Activated CD8-positive, alpha-beta T cell treated with anti-CD3 and anti-CD28 coated beads for 36 hours (primary cell): ENCODE measurements around the gene TAX1BP1. TPM values are rescaled to one million over a fixed set of nuclear protein-coding genes. Genes with fewer than 3 reads are reported as not detected.
"Not testable (repeated sequence)": the region's sequence is repeated elsewhere in the genome, so short reads cannot be mapped to it uniquely, and the experiment has no call there.

Source experiments
- ATAC-seq: fragments of 200-7000 bp; cut with Tn5 transposase; one replicate; pipeline ENCODE4 v1.10.0; 2021; ENCODE audit warnings: mild to moderate bottlenecking, moderate library complexity
- CTCF ChIA-PET: fragments of 350-600 bp; sonication (Branson Sonifier 250); formaldehyde crosslinking; loops from one replicate; lab custom pipeline; 2021; ENCODE audit warnings: antibody characterized with exemption; lab: Charles Lee
- POLR2A ChIA-PET: fragments of 350-600 bp; sonication (Branson Sonifier 250); formaldehyde crosslinking; loops from one replicate; lab custom pipeline; 2021; ENCODE audit warnings: antibody characterized with exemption; lab: Charles Lee
- DNase-seq: peaks from one replicate; pipeline ENCODE4 v3.0.0-alpha.2; 2020
- H3K27ac Mint-ChIP-seq: one replicate; pipeline ENCODE4 v1.8.0; 2021; ENCODE audit warnings: mild to moderate bottlenecking, mixed read lengths
- H3K27me3 Mint-ChIP-seq: one replicate; pipeline ENCODE4 v1.8.0; 2021; ENCODE audit warnings: mixed read lengths
- H3K36me3 Mint-ChIP-seq: one replicate; pipeline ENCODE4 v1.8.0; 2021; ENCODE audit warnings: low read depth, mixed read lengths
- H3K4me1 Mint-ChIP-seq: one replicate; pipeline ENCODE4 v1.8.0; 2021; ENCODE audit warnings: low read depth, mixed read lengths
- H3K4me3 Mint-ChIP-seq: one replicate; pipeline ENCODE4 v1.8.0; 2021; ENCODE audit warnings: mild to moderate bottlenecking, moderate library complexity, mixed read lengths
- H3K9me3 Mint-ChIP-seq: one replicate; pipeline ENCODE4 v1.8.0; 2021; ENCODE audit warnings: mixed read lengths
- CTCF ChIP-seq: fragments of 200-600 bp; IDR thresholded peaks from one replicate; pipeline ENCODE4 v1.8.0; 2022; ENCODE audit warnings: antibody characterized with exemption, mild to moderate bottlenecking
- intact Hi-C: fragments of 100-400 bp; cut with micrococcal nuclease; formaldehyde crosslinking; loops from one replicate; pipeline ENCODE4 v1.10.0; 2022
- total RNA-seq, 2 experiments: library from RNA; stranded (reverse); gene quantifications; one replicate each; pipeline ENCODE4 v1.2.3, GENCODE V29; 2021

Gene TAX1BP1
- total RNA-seq, 2 experiments from 2014 or later, result 90.5 to 94.6 TPM

- H3K27me3 Mint-ChIP-seq, result no peaks in the 10 kb centered on the region
- peaks cover 5% of the 10 kb centered on the region for H3K4me1 Mint-ChIP-seq
- CTCF ChIA-PET, result no interaction called here
- POLR2A ChIA-PET, result interaction anchor here (1.0 kb wide), 1 partner anchor 413 kb away, joined by 3 read pairs; no protein-coding TSS in a partner anchor
- no peaks in the 10 kb centered on the region for H3K36me3 Mint-ChIP-seq
- intact Hi-C loops, result no loop called here
- H3K4me3 Mint-ChIP-seq, result no peak overlapping the region
- DNase-seq (no peak), ATAC-seq (no peak)
- TF ChIP-seq CTCF, result no peak
- H3K27ac Mint-ChIP-seq, result no peak overlapping the region
- no peaks in the 10 kb centered on the region for H3K9me3 Mint-ChIP-seq
Measured at GRCh38 chr7:27735831-27736230, 4.1 kb upstream of the TAX1BP1 start.

GRCh38 chr7:27737178-27737577 lies 2.8 kb upstream of the TAX1BP1 start:
- no peak for DNase-seq
- no peak overlapping the region for H3K4me3 Mint-ChIP-seq
- no peaks in the 10 kb centered on the region for H3K27me3 Mint-ChIP-seq
- no peak for ATAC-seq
- peaks cover 15% of the 10 kb centered on the region for H3K4me1 Mint-ChIP-seq
- ChIA-PET POLR2A (no interaction called here), CTCF (no interaction called here)
- no peak for TF ChIP-seq CTCF
- H3K36me3 Mint-ChIP-seq, result peaks cover 3% of the 10 kb centered on the region
- intact Hi-C loops, result no loop called here
- no peaks in the 10 kb centered on the region for H3K9me3 Mint-ChIP-seq
- no peak overlapping the region for H3K27ac Mint-ChIP-seq

- TF ChIP-seq CTCF, result no peak
Measured at GRCh38 chr7:27737616-27738015, 2.3 kb upstream of the TAX1BP1 start.

GRCh38 chr7:27739301-27739908 lies 557 bp upstream of the TAX1BP1 start:
- ATAC-seq (peak; percentile 15), DNase-seq (no peak)
- ChIA-PET CTCF (interaction anchor here (0.6 to 1.0 kb wide), 2 partner anchors 35 to 543 kb away, joined by 3 to 4 read pairs; no protein-coding TSS in a partner anchor), POLR2A (interaction anchor here (1.7 kb wide), 2 partner anchors 59 to 77 kb away, joined by 3 to 16 read pairs; partner anchors contain the start of gene HIBADH)
- H3K36me3 Mint-ChIP-seq, result peaks cover 3% of the 10 kb centered on the region
- TF ChIP-seq CTCF, result no peak
- no peaks in the 10 kb centered on the region for H3K9me3 Mint-ChIP-seq
- H3K4me1 Mint-ChIP-seq, result peaks cover 29% of the 10 kb centered on the region
- peak overlapping the region; percentile 96 for H3K27ac Mint-ChIP-seq
- no peaks in the 10 kb centered on the region for H3K27me3 Mint-ChIP-seq
- H3K4me3 Mint-ChIP-seq, result peak overlapping the region; percentile 83
- intact Hi-C loops, result no loop called here

More at GRCh38 chr7:27737616-27738015, 2.3 kb upstream of the TAX1BP1 start:
- POLR2A ChIA-PET, result no interaction called here
- H3K9me3 Mint-ChIP-seq, result no peaks in the 10 kb centered on the region
- no peak overlapping the region for H3K4me3 Mint-ChIP-seq
- H3K4me1 Mint-ChIP-seq, result peaks cover 19% of the 10 kb centered on the region
- no peak for ATAC-seq
- no peaks in the 10 kb centered on the region for H3K27me3 Mint-ChIP-seq
- peaks cover 3% of the 10 kb centered on the region for H3K36me3 Mint-ChIP-seq
- DNase-seq, result no peak
- CTCF ChIA-PET, result no interaction called here
- intact Hi-C loops, result no loop called here
- no peak overlapping the region for H3K27ac Mint-ChIP-seq

GRCh38 chr7:27740449-27741086 lies 606 bp downstream of the TAX1BP1 start:
- no peak for TF ChIP-seq CTCF
- ChIA-PET POLR2A (interaction anchor here (0.7 to 1.7 kb wide), 9 partner anchors 10 to 287 kb away, joined by 3 to 16 read pairs (median 3); partner anchors contain the start of gene HIBADH), CTCF (interaction anchor here (0.7 to 1.9 kb wide), 2 partner anchors 45 to 78 kb away, joined by 3 to 6 read pairs; partner anchors contain the start of gene HIBADH)
- Mint-ChIP-seq H3K27ac (peak overlapping the region; percentile 96), H3K27me3 (no peaks in the 10 kb centered on the region), H3K4me3 (peak overlapping the region; percentile 83), H3K9me3 (no peaks in the 10 kb centered on the region), H3K36me3 (peaks cover 3% of the 10 kb centered on the region), H3K4me1 (peaks cover 35% of the 10 kb centered on the region)
- ATAC-seq, result peak; percentile 66
- intact Hi-C loops, result loop anchor here (2.0 kb wide), 1 partner anchor 78 kb away; the partner anchor contains the start of gene HIBADH
- DNase-seq, result peak; percentile 93

GRCh38 chr7:27742091-27742710 lies 2.2 kb downstream of the TAX1BP1 start:
- H3K27ac Mint-ChIP-seq, CTCF ChIA-PET, H3K36me3 Mint-ChIP-seq, POLR2A ChIA-PET, DNase-seq, H3K9me3 Mint-ChIP-seq, ATAC-seq, H3K27me3 Mint-ChIP-seq, intact Hi-C loops: not testable (repeated sequence)
- Mint-ChIP-seq H3K4me3 (peak overlapping the region; percentile 83), H3K4me1 (peaks cover 42% of the 10 kb centered on the region)
